H1 (cell line): ENCODE results near the gene IL27RA.

Source experiments
- RFX5 ChIP-seq: IDR thresholded peaks from 2 replicates; pipeline ENCODE4 v1.6.1; 2011; ENCODE audit warnings: low read depth, low read length, improper control_type of control experiment, borderline replicate concordance
- TEAD4 ChIP-seq: IDR thresholded peaks from 2 replicates; pipeline ENCODE4 v1.6.1; 2012; ENCODE audit warnings: low read depth, low read length, inconsistent platforms, mixed read lengths
- ZNF274 ChIP-seq: IDR thresholded peaks from 2 replicates; pipeline ENCODE4 v1.7.0; 2012; ENCODE audit warnings: low read length, borderline replicate concordance; ENCODE audit errors: extremely low read depth

DNA sequence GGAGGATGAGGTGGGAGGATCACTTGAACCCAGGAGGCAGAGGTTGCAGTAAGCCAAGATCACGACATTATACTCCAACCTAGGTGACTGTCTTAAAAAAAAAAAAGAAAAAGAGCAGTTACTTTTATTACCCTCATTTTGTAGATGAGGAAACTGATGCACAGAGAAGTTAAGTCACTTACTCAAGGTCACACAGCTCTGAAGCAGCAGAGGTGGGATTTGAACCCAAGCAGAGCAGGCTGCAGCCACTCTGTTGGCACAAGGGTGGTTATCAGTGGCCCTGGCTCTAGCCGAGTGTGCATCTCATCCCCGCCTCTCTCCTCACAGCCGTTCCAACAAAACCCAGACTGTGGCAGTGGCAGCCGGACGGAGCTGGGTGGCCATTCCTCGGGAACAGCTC, 7.6 kb downstream of the IL27RA start:
- TF ChIP-seq RFX5 (no peak), ZNF274 (no peak), TEAD4 (no peak)
